ENCODE measurements around the gene R3HDM2.

- TF ChIP-seq, protein P1, sequence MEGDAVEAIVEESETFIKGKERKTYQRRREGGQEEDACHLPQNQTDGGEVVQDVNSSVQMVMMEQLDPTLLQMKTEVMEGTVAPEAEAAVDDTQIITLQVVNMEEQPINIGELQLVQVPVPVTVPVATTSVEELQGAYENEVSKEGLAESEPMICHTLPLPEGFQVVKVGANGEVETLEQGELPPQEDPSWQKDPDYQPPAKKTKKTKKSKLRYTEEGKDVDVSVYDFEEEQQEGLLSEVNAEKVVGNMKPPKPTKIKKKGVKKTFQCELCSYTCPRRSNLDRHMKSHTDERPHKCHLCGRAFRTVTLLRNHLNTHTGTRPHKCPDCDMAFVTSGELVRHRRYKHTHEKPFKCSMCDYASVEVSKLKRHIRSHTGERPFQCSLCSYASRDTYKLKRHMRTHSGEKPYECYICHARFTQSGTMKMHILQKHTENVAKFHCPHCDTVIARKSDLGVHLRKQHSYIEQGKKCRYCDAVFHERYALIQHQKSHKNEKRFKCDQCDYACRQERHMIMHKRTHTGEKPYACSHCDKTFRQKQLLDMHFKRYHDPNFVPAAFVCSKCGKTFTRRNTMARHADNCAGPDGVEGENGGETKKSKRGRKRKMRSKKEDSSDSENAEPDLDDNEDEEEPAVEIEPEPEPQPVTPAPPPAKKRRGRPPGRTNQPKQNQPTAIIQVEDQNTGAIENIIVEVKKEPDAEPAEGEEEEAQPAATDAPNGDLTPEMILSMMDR (IDR thresholded peaks at IDR 0.05), result peak; percentile 24 to 80 (median 60)
- TF ChIP-seq POLR2A (IDR thresholded peaks at IDR 0.05), result no peak
Measured at GRCh38 chr12:57243521-57244311, 187.1 kb downstream of the R3HDM2 start.
